ENCODE results near the gene OR10A6. TPM values are rescaled to one million over a fixed set of nuclear protein-coding genes. Genes with fewer than 3 reads are reported as not detected.

Gene OR10A6
- polyA plus RNA-seq, 3 donors: not detected

GRCh38 chr11:7910286-7910788, 20.7 kb downstream of the OR10A6 start:
- H3K4me1 ChIP-seq (ENCODE audit: control insufficient read depth in 1 of 2, insufficient read depth in 2 of 2, low read length in 2 of 2): no peaks in the 10 kb centered on the region
- intact Hi-C loops (cut with micrococcal nuclease): no loop called here
- WGBS (ENCODE audit: insufficient coverage): 54% methylated on average over 2 of the region's 2 CpGs
- no peaks in the 10 kb centered on the region for H3K27me3 ChIP-seq (ENCODE audit: control insufficient read depth in 2 of 2, insufficient read depth in 2 of 2, low read length in 2 of 2)
- H3K4me2 ChIP-seq (replicated peaks; ENCODE audit: extremely low read depth, low read length, poor library complexity, severe bottlenecking): no peak overlapping the region
- no peak for DNase-seq
- peaks cover 0 to 5% (median 3%) of the 10 kb centered on the region in 3 donors for H3K27me3 Mint-ChIP-seq (ENCODE audit: low read depth in 3 of 3)
- H3K27ac ChIP-seq (ENCODE audit: low read depth in 1 of 2, low read length in 2 of 2): no peak overlapping the region
- H3K36me3 ChIP-seq (replicated peaks in 1 of 2; ENCODE audit: control insufficient read depth in 1 of 2, insufficient read depth in 2 of 2, low read length in 2 of 2): no peaks in the 10 kb centered on the region
- no peak overlapping the region for H2AFZ ChIP-seq (ENCODE audit: insufficient read depth, low read depth, low read length, poor library complexity, severe bottlenecking)
- no peaks in the 10 kb centered on the region for H3K79me2 ChIP-seq (ENCODE audit: insufficient read depth, low read length)
- no peaks in the 10 kb centered on the region for H4K20me1 ChIP-seq (ENCODE audit: insufficient read depth, low read length)
- H3K9me3 ChIP-seq (replicated peaks in 1 of 2; ENCODE audit: control insufficient read depth in 1 of 2, insufficient read depth in 1 of 2, low read length in 2 of 2): no peaks in the 10 kb centered on the region
- no peak for TF ChIP-seq CTCF (IDR thresholded peaks at IDR 0.05)
- H3K4me3 ChIP-seq (replicated peaks in 1 of 3; ENCODE audit: low read depth in 2 of 3, low read length in 3 of 3): no peak overlapping the region
- H3K9ac ChIP-seq (ENCODE audit: insufficient read depth, low read length, poor library complexity, severe bottlenecking): no peak overlapping the region
- no peaks in the 10 kb centered on the region for H3K4me1 Mint-ChIP-seq
- H3K9me3 Mint-ChIP-seq: peaks cover 0 to 2% (median 0%) of the 10 kb centered on the region in 7 donors
- no peaks in the 10 kb centered on the region for H3K36me3 Mint-ChIP-seq
- no peak overlapping the region for H3K4me3 Mint-ChIP-seq
- no peak overlapping the region for H3K27ac Mint-ChIP-seq

- Histone ChIP-seq H3K9me3 (replicated peaks in 1 of 2; ENCODE audit: control insufficient read depth in 1 of 2, insufficient read depth in 1 of 2, low read length in 2 of 2) (no peaks in the 10 kb centered on the region), H3K27me3 (ENCODE audit: control insufficient read depth in 2 of 2, insufficient read depth in 2 of 2, low read length in 2 of 2) (no peaks in the 10 kb centered on the region), H2AFZ (ENCODE audit: insufficient read depth, low read depth, low read length, poor library complexity, severe bottlenecking) (no peak overlapping the region), H3K27ac (ENCODE audit: low read depth in 1 of 2, low read length in 2 of 2) (no peak overlapping the region), H4K20me1 (ENCODE audit: insufficient read depth, low read length) (no peaks in the 10 kb centered on the region), H3K36me3 (replicated peaks in 1 of 2; ENCODE audit: control insufficient read depth in 1 of 2, insufficient read depth in 2 of 2, low read length in 2 of 2) (no peaks in the 10 kb centered on the region), H3K79me2 (ENCODE audit: insufficient read depth, low read length) (no peaks in the 10 kb centered on the region), H3K4me3 (replicated peaks in 1 of 3; ENCODE audit: low read depth in 2 of 3, low read length in 3 of 3) (no peak overlapping the region), H3K4me1 (ENCODE audit: control insufficient read depth in 1 of 2, insufficient read depth in 2 of 2, low read length in 2 of 2) (no peaks in the 10 kb centered on the region), H3K9ac (ENCODE audit: insufficient read depth, low read length, poor library complexity, severe bottlenecking) (no peak overlapping the region), H3K4me2 (replicated peaks; ENCODE audit: extremely low read depth, low read length, poor library complexity, severe bottlenecking) (no peak overlapping the region)
- WGBS (ENCODE audit: insufficient coverage): 75% methylated on average over 1 of the region's 2 CpGs
- intact Hi-C loops (cut with micrococcal nuclease): no loop called here
- no peak overlapping the region for H3K4me3 Mint-ChIP-seq
- TF ChIP-seq CTCF (IDR thresholded peaks at IDR 0.05): no peak
- H3K9me3 Mint-ChIP-seq: peaks cover 0 to 2% (median 0%) of the 10 kb centered on the region in 7 donors
- H3K27me3 Mint-ChIP-seq (ENCODE audit: low read depth in 3 of 3): peaks cover 0 to 5% (median 3%) of the 10 kb centered on the region in 3 donors
- H3K4me1 Mint-ChIP-seq: no peaks in the 10 kb centered on the region
- DNase-seq: no peak
- H3K27ac Mint-ChIP-seq: no peak overlapping the region
- H3K36me3 Mint-ChIP-seq: no peaks in the 10 kb centered on the region
Measured at GRCh38 chr11:7909585-7910285, 21.3 kb downstream of the OR10A6 start.
